SU-DHL-6 (cell line): ENCODE measurements around the gene MAML2.
"Not testable (repeated sequence)": the region's sequence is repeated elsewhere in the genome, so short reads cannot be mapped to it uniquely, and the experiment has no call there.

Experiments
- H2AFZ ChIP-seq: fragments of 200-600 bp; sonication (generic); 2 replicates; pipeline ENCODE4 v1.6.1; 2014; ENCODE audit warnings: low read depth, mild to moderate bottlenecking, moderate library complexity, mixed read lengths, antibody characterized with exemption, low read length; ENCODE audit not compliant: severe bottlenecking
- H3F3A ChIP-seq: fragments of 200-600 bp; shearing (Covaris generic); 2 replicates; pipeline ENCODE4 v1.6.0; 2016; ENCODE audit warnings: antibody characterized with exemption, mild to moderate bottlenecking; ENCODE audit not compliant: insufficient read depth
- H3K27ac ChIP-seq: fragments of 200-600 bp; sonication (generic); 2 replicates; pipeline ENCODE4 v1.5.1; 2016; ENCODE audit warnings: low read depth, mild to moderate bottlenecking, low read length, moderate library complexity, mixed read lengths
- H3K27me3 ChIP-seq: fragments of 200-600 bp; sonication (generic), shearing (Covaris generic); 2 replicates; pipeline ENCODE4 v1.6.0; 2014; ENCODE audit warnings: mild to moderate bottlenecking, low read length
- H3K36me3 ChIP-seq: fragments of 200-600 bp; sonication (generic); 2 replicates; pipeline ENCODE4 v1.6.1; 2014; ENCODE audit warnings: mild to moderate bottlenecking, low read length, mixed read lengths
- H3K4me2 ChIP-seq: fragments of 300-600, 200-600 bp; shearing (Covaris generic), sonication (generic); 2 replicates; pipeline ENCODE4 v1.6.0; 2014; ENCODE audit warnings: low read length, low read depth, mild to moderate bottlenecking; ENCODE audit not compliant: poor library complexity, severe bottlenecking
- H3K4me3 ChIP-seq: fragments of 200-600 bp; sonication (generic); 2 replicates; pipeline ENCODE4 v1.5.1; 2014; ENCODE audit warnings: antibody characterized with exemption, low read length, mild to moderate bottlenecking, mixed read lengths; ENCODE audit not compliant: insufficient read depth, poor library complexity, severe bottlenecking
- H3K79me2 ChIP-seq: fragments of 200-600 bp; sonication (generic); 2 replicates; pipeline ENCODE4 v1.6.1; 2014; ENCODE audit warnings: mild to moderate bottlenecking, low read length, moderate library complexity; ENCODE audit not compliant: insufficient read depth
- H3K9ac ChIP-seq: fragments of 200-600 bp; sonication (generic); 2 replicates; pipeline ENCODE4 v1.7.0; 2014; ENCODE audit warnings: mild to moderate bottlenecking, low read length
- H3K9me2 ChIP-seq: fragments of 200-600 bp; sonication (generic); replicated peaks from 2 replicates; pipeline ENCODE4 v1.6.1; 2014; ENCODE audit warnings: low read length; ENCODE audit not compliant: insufficient read depth
- H3K9me3 ChIP-seq: fragments of 200-600 bp; sonication (generic); 2 replicates; pipeline ENCODE4 v1.6.1; 2014; ENCODE audit warnings: low read length, mixed read lengths; ENCODE audit not compliant: insufficient read depth
- H4K20me1 ChIP-seq: fragments of 200-600 bp; sonication (generic); 2 replicates; pipeline ENCODE4 v1.6.1; 2014; ENCODE audit warnings: low read depth, mild to moderate bottlenecking, antibody characterized with exemption, low read length, moderate library complexity, mixed read lengths
- EZH2phosphoT487 ChIP-seq: fragments of 200-600 bp; sonication (generic), shearing (Covaris generic); conservative IDR thresholded peaks from 2 replicates; pipeline ENCODE4 v1.6.1; 2018; ENCODE audit warnings: mild to moderate bottlenecking, antibody characterized with exemption, low read length, moderate library complexity, mixed read lengths
- TF ChIP-seq, protein P1 (sequence below): fragments of 200-600 bp; sonication (generic); IDR thresholded peaks from one replicate; pipeline ENCODE4 v1.5.1; 2017; ENCODE audit warnings: antibody characterized with exemption, mild to moderate bottlenecking, low read length, moderate library complexity; ENCODE audit not compliant: insufficient read depth, poor library complexity, severe bottlenecking

The MAML2 gene

DNA sequence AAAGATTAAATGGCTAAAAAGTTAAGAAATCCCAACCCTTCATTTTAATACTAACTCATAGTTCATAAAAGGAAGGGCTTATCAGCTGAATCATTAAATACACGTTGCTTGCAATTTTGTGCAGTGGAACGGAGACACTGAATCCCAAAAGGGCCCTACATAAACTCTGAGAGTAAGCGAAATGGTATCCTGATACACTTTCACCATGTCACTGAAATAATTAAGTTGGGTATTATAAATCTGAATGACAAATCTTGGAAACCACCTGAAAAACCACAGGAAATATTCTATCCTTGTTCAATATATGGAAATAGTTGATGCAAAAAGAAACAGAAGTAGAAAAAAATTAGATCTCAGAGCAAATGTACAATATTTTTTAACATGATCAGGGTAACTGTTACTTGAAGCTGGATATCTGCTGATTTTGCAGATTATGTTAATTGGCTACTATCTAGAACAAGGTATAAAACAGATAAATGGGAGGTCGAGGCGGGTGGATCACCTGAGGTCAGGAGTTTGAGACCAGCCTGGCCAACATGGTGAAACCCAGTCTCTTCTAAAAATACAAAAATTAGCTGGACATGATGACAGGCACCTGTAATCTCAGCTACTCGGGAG, 55.1 kb downstream of the MAML2 start:
- Histone ChIP-seq H3K27me3 (no peaks in the 10 kb centered on the region), H3K9ac (no peak overlapping the region), H4K20me1 (no peaks in the 10 kb centered on the region), H2AFZ (no peak overlapping the region), H3K4me2 (no peak overlapping the region), H3F3A (no peaks in the 10 kb centered on the region), H3K27ac (no peak overlapping the region), H3K9me2 (no peaks in the 10 kb centered on the region), H3K4me3 (no peak overlapping the region), H3K79me2 (no peaks in the 10 kb centered on the region), H3K9me3 (no peaks in the 10 kb centered on the region), H3K36me3 (no peaks in the 10 kb centered on the region)
- TF ChIP-seq EZH2phosphoT487, result no peak
- TF ChIP-seq, protein P1, sequence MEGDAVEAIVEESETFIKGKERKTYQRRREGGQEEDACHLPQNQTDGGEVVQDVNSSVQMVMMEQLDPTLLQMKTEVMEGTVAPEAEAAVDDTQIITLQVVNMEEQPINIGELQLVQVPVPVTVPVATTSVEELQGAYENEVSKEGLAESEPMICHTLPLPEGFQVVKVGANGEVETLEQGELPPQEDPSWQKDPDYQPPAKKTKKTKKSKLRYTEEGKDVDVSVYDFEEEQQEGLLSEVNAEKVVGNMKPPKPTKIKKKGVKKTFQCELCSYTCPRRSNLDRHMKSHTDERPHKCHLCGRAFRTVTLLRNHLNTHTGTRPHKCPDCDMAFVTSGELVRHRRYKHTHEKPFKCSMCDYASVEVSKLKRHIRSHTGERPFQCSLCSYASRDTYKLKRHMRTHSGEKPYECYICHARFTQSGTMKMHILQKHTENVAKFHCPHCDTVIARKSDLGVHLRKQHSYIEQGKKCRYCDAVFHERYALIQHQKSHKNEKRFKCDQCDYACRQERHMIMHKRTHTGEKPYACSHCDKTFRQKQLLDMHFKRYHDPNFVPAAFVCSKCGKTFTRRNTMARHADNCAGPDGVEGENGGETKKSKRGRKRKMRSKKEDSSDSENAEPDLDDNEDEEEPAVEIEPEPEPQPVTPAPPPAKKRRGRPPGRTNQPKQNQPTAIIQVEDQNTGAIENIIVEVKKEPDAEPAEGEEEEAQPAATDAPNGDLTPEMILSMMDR, result no peak

DNA sequence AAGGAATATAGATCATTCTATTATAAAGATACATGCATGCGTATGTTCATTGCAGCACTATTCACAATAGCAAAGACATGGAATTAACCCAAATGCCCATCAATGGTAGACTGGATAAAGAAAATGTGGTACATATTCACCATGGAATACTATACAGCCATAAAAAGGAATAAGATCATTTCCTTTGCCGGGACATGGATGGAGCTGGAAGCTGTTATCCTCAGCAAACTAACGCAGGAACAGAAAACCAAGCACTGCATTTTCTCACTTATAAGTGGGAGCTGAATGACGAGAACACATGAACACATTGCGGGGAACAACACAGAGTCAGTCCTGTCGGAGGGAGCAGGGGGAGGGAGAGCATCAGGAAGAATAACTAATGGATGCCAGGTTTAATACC, 57.0 kb downstream of the MAML2 start:
- H3K9me2 ChIP-seq, H3K36me3 ChIP-seq, H3F3A ChIP-seq, H3K4me3 ChIP-seq, H3K9me3 ChIP-seq, H2AFZ ChIP-seq, H4K20me1 ChIP-seq, H3K4me2 ChIP-seq, H3K27me3 ChIP-seq, H3K9ac ChIP-seq, H3K27ac ChIP-seq, H3K79me2 ChIP-seq: not testable (repeated sequence)

DNA sequence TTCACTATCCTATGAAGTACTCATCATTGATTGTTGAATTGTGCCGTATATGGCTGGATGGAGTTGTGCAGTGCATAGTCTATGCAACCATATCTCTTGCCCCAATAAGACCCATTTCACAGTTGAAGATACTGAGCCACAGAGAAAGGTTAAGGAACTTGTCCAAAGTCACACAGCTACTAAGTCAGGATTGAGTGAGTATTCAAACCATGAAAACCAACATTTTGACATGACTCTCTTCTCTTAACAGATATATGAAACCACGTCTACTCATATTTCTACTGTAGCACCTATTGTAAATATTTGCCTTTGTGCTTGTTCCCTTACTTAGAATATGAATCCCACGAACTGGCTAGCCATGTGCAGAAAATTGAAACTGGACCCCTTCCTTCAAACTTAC, 58.1 kb downstream of the MAML2 start:
- no peak overlapping the region for H3K4me2 ChIP-seq

DNA sequence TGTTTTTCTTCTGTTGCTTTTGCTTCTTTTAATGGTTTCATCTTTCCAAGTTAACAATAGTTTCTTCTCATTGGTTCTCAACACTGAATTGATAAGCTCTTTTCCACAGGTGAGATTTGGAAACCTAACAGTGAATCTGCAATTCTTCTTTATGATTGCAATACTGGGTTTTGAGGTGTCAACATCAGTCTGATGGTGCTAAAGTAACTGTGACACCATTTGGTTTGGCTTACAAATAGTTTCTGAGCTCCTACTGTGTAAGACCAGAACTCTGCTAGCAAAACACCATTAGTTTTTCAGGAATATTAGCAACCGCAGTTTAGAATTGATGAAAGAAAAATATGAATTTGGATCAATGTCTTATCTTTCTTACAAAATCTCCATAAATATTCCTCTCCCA, 58.6 kb downstream of the MAML2 start:
- H3K27ac ChIP-seq, result no peak overlapping the region
- no peak overlapping the region for H3K4me2 ChIP-seq

More for the DNA sequence above, 58.1 kb downstream of the MAML2 start:
- Histone ChIP-seq H3K36me3 (no peaks in the 10 kb centered on the region), H3F3A (no peaks in the 10 kb centered on the region), H3K27ac (no peak overlapping the region), H2AFZ (no peak overlapping the region), H3K9ac (no peak overlapping the region), H3K79me2 (no peaks in the 10 kb centered on the region), H3K9me3 (no peaks in the 10 kb centered on the region), H3K27me3 (no peaks in the 10 kb centered on the region), H4K20me1 (no peaks in the 10 kb centered on the region), H3K4me3 (no peak overlapping the region), H3K9me2 (no peaks in the 10 kb centered on the region)
- no peak for TF ChIP-seq EZH2phosphoT487
- TF ChIP-seq, protein P1, result no peak

More for the DNA sequence above, 58.6 kb downstream of the MAML2 start:
- no peaks in the 10 kb centered on the region for H4K20me1 ChIP-seq
- no peak overlapping the region for H3K4me3 ChIP-seq
- no peak overlapping the region for H3K9ac ChIP-seq
- H3K9me3 ChIP-seq, result no peaks in the 10 kb centered on the region
- TF ChIP-seq, protein P1, result no peak
- TF ChIP-seq EZH2phosphoT487, result no peak
- H3K36me3 ChIP-seq, result no peaks in the 10 kb centered on the region
- H3K27me3 ChIP-seq, result no peaks in the 10 kb centered on the region
- no peaks in the 10 kb centered on the region for H3F3A ChIP-seq
- H2AFZ ChIP-seq, result no peak overlapping the region
- H3K9me2 ChIP-seq, result no peaks in the 10 kb centered on the region
- H3K79me2 ChIP-seq, result no peaks in the 10 kb centered on the region
